ENCODE data around the gene GPR160.

DNA sequence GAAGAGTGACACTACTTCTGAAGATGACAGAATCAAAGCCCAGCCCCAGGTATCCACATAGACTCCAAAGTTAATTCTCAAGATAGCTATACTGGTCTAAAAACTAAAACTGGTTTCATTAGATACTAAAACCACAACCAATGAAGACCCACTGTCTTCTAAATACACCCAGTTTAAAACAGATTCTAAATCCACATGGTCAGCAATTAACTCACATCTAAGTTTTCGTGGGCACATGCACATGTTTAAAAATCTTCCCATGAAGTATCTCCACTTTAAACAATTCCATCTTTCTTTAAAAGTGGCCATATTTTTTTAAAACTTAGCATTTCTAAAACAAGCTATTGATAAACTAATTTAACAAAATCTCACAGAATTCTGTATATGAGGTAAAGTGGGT lies 63.1 kb downstream of the GPR160 start:
- TF ChIP-seq, protein P1, sequence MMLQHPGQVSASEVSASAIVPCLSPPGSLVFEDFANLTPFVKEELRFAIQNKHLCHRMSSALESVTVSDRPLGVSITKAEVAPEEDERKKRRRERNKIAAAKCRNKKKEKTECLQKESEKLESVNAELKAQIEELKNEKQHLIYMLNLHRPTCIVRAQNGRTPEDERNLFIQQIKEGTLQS (IDR thresholded peaks at IDR 0.05; ENCODE audit: borderline replicate concordance, extremely low read depth, low read depth, low read length), result no peak
- TF ChIP-seq MYC (IDR thresholded peaks at IDR 0.05; ENCODE audit: insufficient read depth, insufficient read length, insufficient replicate concordance, low read length, severe bottlenecking), result no peak
- TF ChIP-seq, protein P2, sequence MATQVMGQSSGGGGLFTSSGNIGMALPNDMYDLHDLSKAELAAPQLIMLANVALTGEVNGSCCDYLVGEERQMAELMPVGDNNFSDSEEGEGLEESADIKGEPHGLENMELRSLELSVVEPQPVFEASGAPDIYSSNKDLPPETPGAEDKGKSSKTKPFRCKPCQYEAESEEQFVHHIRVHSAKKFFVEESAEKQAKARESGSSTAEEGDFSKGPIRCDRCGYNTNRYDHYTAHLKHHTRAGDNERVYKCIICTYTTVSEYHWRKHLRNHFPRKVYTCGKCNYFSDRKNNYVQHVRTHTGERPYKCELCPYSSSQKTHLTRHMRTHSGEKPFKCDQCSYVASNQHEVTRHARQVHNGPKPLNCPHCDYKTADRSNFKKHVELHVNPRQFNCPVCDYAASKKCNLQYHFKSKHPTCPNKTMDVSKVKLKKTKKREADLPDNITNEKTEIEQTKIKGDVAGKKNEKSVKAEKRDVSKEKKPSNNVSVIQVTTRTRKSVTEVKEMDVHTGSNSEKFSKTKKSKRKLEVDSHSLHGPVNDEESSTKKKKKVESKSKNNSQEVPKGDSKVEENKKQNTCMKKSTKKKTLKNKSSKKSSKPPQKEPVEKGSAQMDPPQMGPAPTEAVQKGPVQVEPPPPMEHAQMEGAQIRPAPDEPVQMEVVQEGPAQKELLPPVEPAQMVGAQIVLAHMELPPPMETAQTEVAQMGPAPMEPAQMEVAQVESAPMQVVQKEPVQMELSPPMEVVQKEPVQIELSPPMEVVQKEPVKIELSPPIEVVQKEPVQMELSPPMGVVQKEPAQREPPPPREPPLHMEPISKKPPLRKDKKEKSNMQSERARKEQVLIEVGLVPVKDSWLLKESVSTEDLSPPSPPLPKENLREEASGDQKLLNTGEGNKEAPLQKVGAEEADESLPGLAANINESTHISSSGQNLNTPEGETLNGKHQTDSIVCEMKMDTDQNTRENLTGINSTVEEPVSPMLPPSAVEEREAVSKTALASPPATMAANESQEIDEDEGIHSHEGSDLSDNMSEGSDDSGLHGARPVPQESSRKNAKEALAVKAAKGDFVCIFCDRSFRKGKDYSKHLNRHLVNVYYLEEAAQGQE (IDR thresholded peaks at IDR 0.05; ENCODE audit: low read depth, low read length), result no peak
- TF ChIP-seq GABPA (IDR thresholded peaks at IDR 0.05; ENCODE audit: low read depth), result no peak
- TF ChIP-seq, protein P3, sequence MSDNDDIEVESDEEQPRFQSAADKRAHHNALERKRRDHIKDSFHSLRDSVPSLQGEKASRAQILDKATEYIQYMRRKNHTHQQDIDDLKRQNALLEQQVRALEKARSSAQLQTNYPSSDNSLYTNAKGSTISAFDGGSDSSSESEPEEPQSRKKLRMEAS (IDR thresholded peaks at IDR 0.05; ENCODE audit: low read depth, low read length), result no peak
- no peak for TF ChIP-seq EP300 (IDR thresholded peaks at IDR 0.05; ENCODE audit: borderline replicate concordance in 1 of 2, control insufficient read depth in 1 of 2, low read depth in 2 of 2, low read length in 2 of 2)
- no peak for TF ChIP-seq HDGF (IDR thresholded peaks at IDR 0.05)
- no peak for TF ChIP-seq POLR2A (IDR thresholded peaks at IDR 0.05; ENCODE audit: low read depth, low read length)
- no peak for TF ChIP-seq RAD21 (IDR thresholded peaks at IDR 0.05; ENCODE audit: insufficient read depth, low read depth, low read length)
- TF ChIP-seq, protein P4, sequence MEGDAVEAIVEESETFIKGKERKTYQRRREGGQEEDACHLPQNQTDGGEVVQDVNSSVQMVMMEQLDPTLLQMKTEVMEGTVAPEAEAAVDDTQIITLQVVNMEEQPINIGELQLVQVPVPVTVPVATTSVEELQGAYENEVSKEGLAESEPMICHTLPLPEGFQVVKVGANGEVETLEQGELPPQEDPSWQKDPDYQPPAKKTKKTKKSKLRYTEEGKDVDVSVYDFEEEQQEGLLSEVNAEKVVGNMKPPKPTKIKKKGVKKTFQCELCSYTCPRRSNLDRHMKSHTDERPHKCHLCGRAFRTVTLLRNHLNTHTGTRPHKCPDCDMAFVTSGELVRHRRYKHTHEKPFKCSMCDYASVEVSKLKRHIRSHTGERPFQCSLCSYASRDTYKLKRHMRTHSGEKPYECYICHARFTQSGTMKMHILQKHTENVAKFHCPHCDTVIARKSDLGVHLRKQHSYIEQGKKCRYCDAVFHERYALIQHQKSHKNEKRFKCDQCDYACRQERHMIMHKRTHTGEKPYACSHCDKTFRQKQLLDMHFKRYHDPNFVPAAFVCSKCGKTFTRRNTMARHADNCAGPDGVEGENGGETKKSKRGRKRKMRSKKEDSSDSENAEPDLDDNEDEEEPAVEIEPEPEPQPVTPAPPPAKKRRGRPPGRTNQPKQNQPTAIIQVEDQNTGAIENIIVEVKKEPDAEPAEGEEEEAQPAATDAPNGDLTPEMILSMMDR (IDR thresholded peaks at IDR 0.05 in 2 of 3, conservative IDR thresholded peaks at IDR 0.05 in 1 of 3; ENCODE audit: control insufficient read depth in 2 of 3, extremely low read depth in 1 of 3, insufficient read depth in 1 of 3, low read depth in 3 of 3, low read length in 3 of 3), result no peak
- TF ChIP-seq EZH2 (IDR thresholded peaks at IDR 0.05; ENCODE audit: borderline replicate concordance, control insufficient read depth, low read depth, low read length), result no peak
- no peak for TF ChIP-seq MEF2B (IDR thresholded peaks at IDR 0.05; ENCODE audit: partially characterized antibody, poor library complexity, severe bottlenecking)
- no peak for TF ChIP-seq SMC3 (IDR thresholded peaks at IDR 0.05; ENCODE audit: borderline replicate concordance, low read length)
